HS-5 (cell line): Measurements from ENCODE around the gene STARD5.

ENCODE experiments used
- DNase-seq: peaks from one replicate; pipeline ENCODE4 v3.0.0-alpha.2; 2012; ENCODE audit warnings: low read depth

The STARD5 gene

GRCh38 chr15:81311752-81312464 lies 12.0 kb downstream of the STARD5 start:
- DNase-seq = no peak

- DNase-seq = no peak
Observed at GRCh38 chr15:81310480-81310879, 13.5 kb downstream of the STARD5 start.

- no peak for DNase-seq
Observed at GRCh38 chr15:81309647-81310450, 14.1 kb downstream of the STARD5 start.

GRCh38 chr15:81308260-81308659 lies 15.7 kb downstream of the STARD5 start:
- DNase-seq = no peak

GRCh38 chr15:81304226-81304625 lies 19.7 kb downstream of the STARD5 start:
- no peak for DNase-seq

- no peak for DNase-seq
Observed at GRCh38 chr15:81303244-81304225, 20.4 kb downstream of the STARD5 start.

GRCh38 chr15:81302701-81303109 lies 21.2 kb downstream of the STARD5 start:
- DNase-seq = no peak

GRCh38 chr15:81301815-81302399 lies 22.0 kb downstream of the STARD5 start:
- no peak for DNase-seq

GRCh38 chr15:81301385-81301784 lies 22.6 kb downstream of the STARD5 start:
- DNase-seq = no peak

GRCh38 chr15:81299630-81300273 lies 24.2 kb downstream of the STARD5 start:
- no peak for DNase-seq

- DNase-seq = no peak
Observed at GRCh38 chr15:81299156-81299555, 24.8 kb downstream of the STARD5 start.

- no peak for DNase-seq
Observed at GRCh38 chr15:81298611-81299010, 25.3 kb downstream of the STARD5 start.

GRCh38 chr15:81297603-81298575 lies 26.1 kb downstream of the STARD5 start:
- no peak for DNase-seq

- DNase-seq = peak; percentile 68
Observed at GRCh38 chr15:81297147-81297572, 26.8 kb downstream of the STARD5 start.

GRCh38 chr15:81296673-81297072 lies 27.3 kb downstream of the STARD5 start:
- DNase-seq = no peak

GRCh38 chr15:81296186-81296585 lies 27.8 kb downstream of the STARD5 start:
- no peak for DNase-seq

GRCh38 chr15:81295486-81296121 lies 28.3 kb downstream of the STARD5 start:
- DNase-seq = no peak

GRCh38 chr15:81294516-81294880 lies 29.4 kb downstream of the STARD5 start:
- no peak for DNase-seq

GRCh38 chr15:81293728-81294515 lies 30.0 kb downstream of the STARD5 start:
- DNase-seq = no peak
